Common myeloid progenitor, CD34-positive (primary cell): ENCODE results near the gene CPO.

Experiments
- CTCF ChIA-PET: fragments of 350-600 bp; sonication (Branson Sonifier 250); formaldehyde crosslinking; loops from one replicate; lab custom pipeline; 2021; ENCODE audit warnings: antibody characterized with exemption; lab: Charles Lee
- POLR2A ChIA-PET: fragments of 350-600 bp; sonication (Branson Sonifier 250); formaldehyde crosslinking; loops from one replicate; lab custom pipeline; 2021; ENCODE audit warnings: antibody characterized with exemption; lab: Charles Lee
- DNase-seq, 3 donors: peaks; one replicate each; pipeline versions ENCODE4 v3.0.0 to v3.0.0-alpha.2; 2013
- H3K27ac ChIP-seq, 2 experiments: 1 replicate in 1 of 2; 2 replicates in 1 of 2; pipeline ENCODE4 v1.7.0; 2013; ENCODE audit warnings: inconsistent platforms in 2 of 2, low read length in 2 of 2, mild to moderate bottlenecking in 2 of 2, low read depth in 1 of 2, moderate library complexity in 1 of 2; ENCODE audit not compliant: severe bottlenecking in 2 of 2, insufficient read depth in 1 of 2, poor library complexity in 1 of 2
- H3K27me3 ChIP-seq, 5 experiments: replicated peaks in 2 of 5; 1 replicate in 3 of 5; 2 replicates in 2 of 5; pipeline versions ENCODE4 v1.6.1 to v1.7.0; 2013; ENCODE audit warnings: low read length in 4 of 5, mild to moderate bottlenecking in 2 of 5, moderate library complexity in 2 of 5, inconsistent platforms in 1 of 5; ENCODE audit not compliant: insufficient read depth in 5 of 5, control insufficient read depth in 4 of 5
- H3K36me3 ChIP-seq, 4 experiments: 1 replicate in 2 of 4; 2 replicates in 2 of 4; pipeline versions ENCODE4 v1.6.1 to v1.7.0; 2013; ENCODE audit warnings: low read length in 3 of 4, control low read depth in 1 of 4, mild to moderate bottlenecking in 1 of 4; ENCODE audit not compliant: control insufficient read depth in 4 of 4, insufficient read depth in 4 of 4
- H3K4me1 ChIP-seq, 4 experiments: 1 replicate in 3 of 4; 2 replicates in 1 of 4; pipeline versions ENCODE4 v1.6.1 to v1.7.1; 2013; ENCODE audit warnings: low read length in 3 of 4, mild to moderate bottlenecking in 3 of 4, control low read depth in 1 of 4, inconsistent platforms in 1 of 4, moderate library complexity in 1 of 4; ENCODE audit not compliant: control insufficient read depth in 4 of 4, insufficient read depth in 4 of 4; ENCODE audit errors: control extremely low read depth in 1 of 4
- H3K4me3 ChIP-seq, 7 experiments: 1 replicate in 4 of 7; 2 replicates in 3 of 7; pipeline versions ENCODE4 v1.5.1 to v1.7.0; 2013; ENCODE audit warnings: mild to moderate bottlenecking in 7 of 7, low read length in 6 of 7, moderate library complexity in 6 of 7, inconsistent platforms in 2 of 7, low read depth in 2 of 7, control low read depth in 1 of 7; ENCODE audit not compliant: insufficient read depth in 4 of 7, control insufficient read depth in 1 of 7; ENCODE audit errors: extremely low read depth in 1 of 7
- H3K9me3 ChIP-seq, 5 experiments: 1 replicate in 4 of 5; 2 replicates in 1 of 5; pipeline versions ENCODE4 v1.6.1 to v1.7.1; 2013; ENCODE audit warnings: low read length in 4 of 5, mild to moderate bottlenecking in 2 of 5, inconsistent platforms in 1 of 5, low read depth in 1 of 5, moderate library complexity in 1 of 5; ENCODE audit not compliant: control insufficient read depth in 4 of 5, insufficient read depth in 2 of 5; ENCODE audit errors: control extremely low read depth in 1 of 5
- WGBS: methylation state at CpG from one replicate; pipeline ENCODE4 v1.1.5; 2013; ENCODE audit not compliant: insufficient coverage; 5-methylcytosine and 5-hydroxymethylcytosine counted together

Gene CPO

GRCh38 chr2:206970589-206971360, 31.5 kb downstream of the CPO start:
- CTCF ChIA-PET, result interaction anchor here (0.6 to 1.3 kb wide), 7 partner anchors 8 to 503 kb away, joined by 3 to 5 read pairs (median 3); no protein-coding TSS in a partner anchor
- peaks cover 0 to 7% (median 0%) of the 10 kb centered on the region in 5 experiments for H3K9me3 ChIP-seq
- 60% methylated on average over 5 of the region's 7 CpGs for WGBS
- POLR2A ChIA-PET, result interaction anchor here (0.5 kb wide), 1 partner anchor 690 kb away, joined by 4 read pairs; no protein-coding TSS in a partner anchor
- H3K27me3 ChIP-seq, result no peaks in the 10 kb centered on the region
- peaks cover 7 to 25% (median 21%) of the 10 kb centered on the region in 4 experiments for H3K4me1 ChIP-seq
- peak in 2 of 3 donors; percentile 59 to 76 for DNase-seq
- peak overlapping the region in 2 of 7 experiments; percentile 8 for H3K4me3 ChIP-seq
- H3K36me3 ChIP-seq, result no peaks in the 10 kb centered on the region
- H3K27ac ChIP-seq, result no peak overlapping the region

- peaks cover 0 to 8% (median 0%) of the 10 kb centered on the region in 5 experiments for H3K9me3 ChIP-seq
- no peak for DNase-seq
- no peak overlapping the region for H3K27ac ChIP-seq
- POLR2A ChIA-PET, result no interaction called here
- H3K27me3 ChIP-seq, result no peaks in the 10 kb centered on the region
- peaks cover 7 to 25% (median 21%) of the 10 kb centered on the region in 4 experiments for H3K4me1 ChIP-seq
- H3K36me3 ChIP-seq, result no peaks in the 10 kb centered on the region
- WGBS, result 100% methylated on average over 3 of the region's 3 CpGs
- H3K4me3 ChIP-seq, result no peak overlapping the region
- CTCF ChIA-PET, result interaction anchor here (0.6 to 1.3 kb wide), 5 partner anchors 8 to 502 kb away, joined by 3 to 5 read pairs (median 3); no protein-coding TSS in a partner anchor
These were observed 32.5 kb downstream of the CPO start for GRCh38 chr2:206971805-206972204.

GRCh38 chr2:206974551-206974950, 35.2 kb downstream of the CPO start:
- no CpG with 5 or more reads among the region's 2 CpGs for WGBS
- CTCF ChIA-PET, result interaction anchor here (1.3 to 1.4 kb wide), 2 partner anchors 72 to 497 kb away, joined by 4 read pairs; no protein-coding TSS in a partner anchor
- POLR2A ChIA-PET, result no interaction called here
- no peak for DNase-seq
- Histone ChIP-seq H3K27ac (no peak overlapping the region), H3K4me1 (peaks cover 7 to 25% (median 21%) of the 10 kb centered on the region in 4 experiments), H3K9me3 (peaks cover 0 to 8% (median 0%) of the 10 kb centered on the region in 5 experiments), H3K27me3 (no peaks in the 10 kb centered on the region), H3K4me3 (no peak overlapping the region), H3K36me3 (no peaks in the 10 kb centered on the region)

GRCh38 chr2:206978746-206979145, 39.4 kb downstream of the CPO start:
- no peak for DNase-seq
- WGBS, result 100% methylated on average over 3 of the region's 5 CpGs
- POLR2A ChIA-PET, result no interaction called here
- H3K4me3 ChIP-seq, result no peak overlapping the region
- CTCF ChIA-PET, result interaction anchor here (1.0 to 2.0 kb wide), 3 partner anchors 9 to 494 kb away, joined by 3 to 6 read pairs (median 3); no protein-coding TSS in a partner anchor
- no peaks in the 10 kb centered on the region for H3K36me3 ChIP-seq
- H3K9me3 ChIP-seq, result peaks cover 0 to 8% (median 0%) of the 10 kb centered on the region in 5 experiments
- H3K27me3 ChIP-seq, result no peaks in the 10 kb centered on the region
- H3K4me1 ChIP-seq, result peaks cover 0 to 14% (median 0%) of the 10 kb centered on the region in 4 experiments
- H3K27ac ChIP-seq, result no peak overlapping the region

- no peaks in the 10 kb centered on the region for H3K36me3 ChIP-seq
- ChIA-PET CTCF (interaction anchor here (0.8 to 6.3 kb wide), 6 partner anchors 8 to 493 kb away, joined by 3 to 53 read pairs (median 4); no protein-coding TSS in a partner anchor), POLR2A (no interaction called here)
- no peak for DNase-seq
- H3K27me3 ChIP-seq, result no peaks in the 10 kb centered on the region
- H3K4me1 ChIP-seq, result peaks cover 0 to 21% (median 0%) of the 10 kb centered on the region in 4 experiments
- 100% methylated on average over 2 of the region's 3 CpGs for WGBS
- H3K27ac ChIP-seq, result no peak overlapping the region
- H3K9me3 ChIP-seq, result peaks cover 0 to 8% (median 0%) of the 10 kb centered on the region in 5 experiments
- no peak overlapping the region for H3K4me3 ChIP-seq
These were observed 40.0 kb downstream of the CPO start for GRCh38 chr2:206979365-206979764.

GRCh38 chr2:206979922-206980321, 40.6 kb downstream of the CPO start:
- Histone ChIP-seq H3K27ac (no peak overlapping the region), H3K4me3 (no peak overlapping the region), H3K9me3 (peaks cover 0 to 8% (median 0%) of the 10 kb centered on the region in 5 experiments), H3K4me1 (peaks cover 0 to 26% (median 0%) of the 10 kb centered on the region in 4 experiments), H3K27me3 (no peaks in the 10 kb centered on the region), H3K36me3 (no peaks in the 10 kb centered on the region)
- CTCF ChIA-PET, result interaction anchor here (0.8 to 6.3 kb wide), 6 partner anchors 9 to 496 kb away, joined by 3 to 53 read pairs (median 8); no protein-coding TSS in a partner anchor
- 89% methylated on average over 2 of the region's 2 CpGs for WGBS
- DNase-seq, result no peak
- POLR2A ChIA-PET, result no interaction called here
